Fibroblast of skin of back (primary cell): ENCODE data around the gene ITGA3.

ENCODE experiments used
- DNase-seq: peaks from one replicate; pipeline ENCODE4 v3.0.0-alpha.2; 2013

The ITGA3 gene

GRCh38 chr17:50130559-50131305 is 74.8 kb downstream of the ITGA3 start:
- no peak for DNase-seq

- DNase-seq = no peak
Measured at GRCh38 chr17:50132104-50132794, 76.3 kb downstream of the ITGA3 start.

GRCh38 chr17:50133028-50133768 is 77.3 kb downstream of the ITGA3 start:
- DNase-seq = peak; percentile 76

GRCh38 chr17:50133769-50134099 is 77.8 kb downstream of the ITGA3 start:
- no peak for DNase-seq

GRCh38 chr17:50134206-50135110 is 78.5 kb downstream of the ITGA3 start:
- DNase-seq = peak; percentile 50

GRCh38 chr17:50135316-50136095 is 79.6 kb downstream of the ITGA3 start:
- DNase-seq = no peak

GRCh38 chr17:50136096-50136687 is 80.3 kb downstream of the ITGA3 start:
- DNase-seq = no peak

- no peak for DNase-seq
Measured at GRCh38 chr17:50137042-50137441, 81.1 kb downstream of the ITGA3 start.

- DNase-seq = no peak
Measured at GRCh38 chr17:50139185-50139783, 83.4 kb downstream of the ITGA3 start.
